GM12878 (cell line): ENCODE measurements around the gene CD300LG.

Experiments
- EZH2 ChIP-seq: IDR thresholded peaks from 2 replicates; pipeline ENCODE4 v1.6.1; 2012; ENCODE audit warnings: low read depth, mild to moderate bottlenecking, control low read depth, inconsistent platforms, low read length, borderline replicate concordance; ENCODE audit not compliant: control insufficient read depth
- MEF2B ChIP-seq: fragments of 450-650 bp; IDR thresholded peaks from 2 replicates; pipeline ENCODE4 v1.6.1; 2018; ENCODE audit warnings: mild to moderate bottlenecking, moderate library complexity; ENCODE audit not compliant: partially characterized antibody, poor library complexity, severe bottlenecking
- NBN ChIP-seq: fragments of 450-650 bp; IDR thresholded peaks from 2 replicates; pipeline ENCODE4 v1.6.1; 2016
- NRF1 ChIP-seq: conservative IDR thresholded peaks from 2 replicates; pipeline ENCODE4 v1.6.1; 2011; ENCODE audit warnings: mild to moderate bottlenecking, low read depth, low read length, improper control_type of control experiment
- POLR2A ChIP-seq: IDR thresholded peaks from 2 replicates; pipeline ENCODE4 v1.6.1; 2011; ENCODE audit warnings: low read depth, mild to moderate bottlenecking, low read length
- USF2 ChIP-seq: IDR thresholded peaks from 2 replicates; pipeline ENCODE4 v1.6.1; 2011; ENCODE audit warnings: low read depth, low read length, improper control_type of control experiment, borderline replicate concordance
- ZZZ3 ChIP-seq: IDR thresholded peaks from 2 replicates; pipeline ENCODE4 v1.6.1; 2011; ENCODE audit warnings: low read depth; ENCODE audit not compliant: control insufficient read depth, insufficient read length
- TF ChIP-seq, protein P1 (sequence below), 3 experiments: IDR thresholded peaks in 2 of 3; conservative IDR thresholded peaks in 1 of 3; 2 replicates each; pipeline ENCODE4 v1.5.1; 2011; ENCODE audit warnings: low read depth in 3 of 3, low read length in 3 of 3, mild to moderate bottlenecking in 3 of 3, control low read depth in 2 of 3, moderate library complexity in 2 of 3, inconsistent platforms in 1 of 3, mixed read lengths in 1 of 3; ENCODE audit not compliant: control insufficient read depth in 2 of 3, insufficient read depth in 1 of 3; ENCODE audit errors: extremely low read depth in 1 of 3

GRCh38 chr17:43810823-43811222 lies 36.2 kb upstream of the CD300LG start:
- no peak for TF ChIP-seq POLR2A
- no peak for TF ChIP-seq MEF2B
- TF ChIP-seq NRF1: no peak
- TF ChIP-seq, protein P1, sequence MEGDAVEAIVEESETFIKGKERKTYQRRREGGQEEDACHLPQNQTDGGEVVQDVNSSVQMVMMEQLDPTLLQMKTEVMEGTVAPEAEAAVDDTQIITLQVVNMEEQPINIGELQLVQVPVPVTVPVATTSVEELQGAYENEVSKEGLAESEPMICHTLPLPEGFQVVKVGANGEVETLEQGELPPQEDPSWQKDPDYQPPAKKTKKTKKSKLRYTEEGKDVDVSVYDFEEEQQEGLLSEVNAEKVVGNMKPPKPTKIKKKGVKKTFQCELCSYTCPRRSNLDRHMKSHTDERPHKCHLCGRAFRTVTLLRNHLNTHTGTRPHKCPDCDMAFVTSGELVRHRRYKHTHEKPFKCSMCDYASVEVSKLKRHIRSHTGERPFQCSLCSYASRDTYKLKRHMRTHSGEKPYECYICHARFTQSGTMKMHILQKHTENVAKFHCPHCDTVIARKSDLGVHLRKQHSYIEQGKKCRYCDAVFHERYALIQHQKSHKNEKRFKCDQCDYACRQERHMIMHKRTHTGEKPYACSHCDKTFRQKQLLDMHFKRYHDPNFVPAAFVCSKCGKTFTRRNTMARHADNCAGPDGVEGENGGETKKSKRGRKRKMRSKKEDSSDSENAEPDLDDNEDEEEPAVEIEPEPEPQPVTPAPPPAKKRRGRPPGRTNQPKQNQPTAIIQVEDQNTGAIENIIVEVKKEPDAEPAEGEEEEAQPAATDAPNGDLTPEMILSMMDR (IDR thresholded peaks at IDR 0.05 in 2 of 3, conservative IDR thresholded peaks at IDR 0.05 in 1 of 3; ENCODE audit: control insufficient read depth in 2 of 3, extremely low read depth in 1 of 3, insufficient read depth in 1 of 3, low read depth in 3 of 3, low read length in 3 of 3): no peak
- no peak for TF ChIP-seq USF2
- no peak for TF ChIP-seq NBN
- no peak for TF ChIP-seq EZH2
- TF ChIP-seq ZZZ3: no peak
